GM12878 (cell line): ENCODE data around the gene GNG3. TPM values are rescaled to one million over a fixed set of nuclear protein-coding genes. Genes with fewer than 3 reads are reported as not detected.

Experiments
- CBFB ChIP-seq: IDR thresholded peaks from 2 replicates; pipeline ENCODE4 v1.6.1; 2016; ENCODE audit warnings: antibody characterized with exemption, low read depth
- CHD2 ChIP-seq: IDR thresholded peaks from 2 replicates; pipeline ENCODE4 v1.6.1; 2011; ENCODE audit warnings: low read depth, low read length, improper control_type of control experiment, borderline replicate concordance
- DPF2 ChIP-seq: fragments of 450-650 bp; IDR thresholded peaks from 2 replicates; pipeline ENCODE4 v1.6.1; 2017; ENCODE audit warnings: mild to moderate bottlenecking
- EED ChIP-seq: sonication (generic); IDR thresholded peaks from 2 replicates; pipeline ENCODE4 v1.6.1; 2016; ENCODE audit warnings: antibody characterized with exemption, low read depth
- FOXK2 ChIP-seq: fragments of 450-650 bp; IDR thresholded peaks from 2 replicates; pipeline ENCODE4 v1.6.1; 2017; ENCODE audit warnings: mild to moderate bottlenecking, moderate library complexity
- LARP7 ChIP-seq: fragments of 450-650 bp; IDR thresholded peaks from 2 replicates; pipeline ENCODE4 v1.6.1; 2017; ENCODE audit warnings: mild to moderate bottlenecking
- NFXL1 ChIP-seq: fragments of 450-650 bp; IDR thresholded peaks from 2 replicates; pipeline ENCODE4 v1.6.1; 2017; ENCODE audit warnings: antibody characterized with exemption, mild to moderate bottlenecking, borderline replicate concordance
- NFYB ChIP-seq: IDR thresholded peaks from 2 replicates; pipeline ENCODE4 v1.6.1; 2011; ENCODE audit warnings: low read depth, mild to moderate bottlenecking, low read length, improper control_type of control experiment, moderate library complexity; ENCODE audit not compliant: insufficient read depth
- NKRF ChIP-seq: fragments of 450-650 bp; conservative IDR thresholded peaks from 2 replicates; pipeline ENCODE4 v1.6.1; 2017; ENCODE audit warnings: mild to moderate bottlenecking, moderate library complexity
- PML ChIP-seq: IDR thresholded peaks from 2 replicates; pipeline ENCODE4 v1.6.1; 2012; ENCODE audit warnings: low read length, inconsistent platforms
- POLR2A ChIP-seq: IDR thresholded peaks from 2 replicates; pipeline ENCODE4 v1.6.1; 2011; ENCODE audit warnings: low read depth, mild to moderate bottlenecking, low read length
- POLR2AphosphoS5 ChIP-seq: IDR thresholded peaks from 2 replicates; pipeline ENCODE4 v1.6.1; 2011; ENCODE audit warnings: mild to moderate bottlenecking, low read length, inconsistent platforms
- SIN3A ChIP-seq: IDR thresholded peaks from 2 replicates; pipeline ENCODE4 v1.6.1; 2012; ENCODE audit warnings: low read depth, low read length, improper control_type of control experiment
- SIX5 ChIP-seq: IDR thresholded peaks from 2 replicates; pipeline ENCODE4 v1.6.1; 2011; ENCODE audit warnings: mild to moderate bottlenecking, low read depth, low read length, moderate library complexity; ENCODE audit not compliant: severe bottlenecking
- SKIL ChIP-seq: fragments of 450-650 bp; IDR thresholded peaks from 2 replicates; pipeline ENCODE4 v1.6.1; 2017; ENCODE audit warnings: mild to moderate bottlenecking, low read depth, inconsistent platforms; ENCODE audit not compliant: poor library complexity, severe bottlenecking
- SMARCA5 ChIP-seq: fragments of 450-650 bp; IDR thresholded peaks from 2 replicates; pipeline ENCODE4 v1.6.1; 2017; ENCODE audit warnings: mild to moderate bottlenecking
- SP1 ChIP-seq: IDR thresholded peaks from one replicate; pipeline ENCODE4 v1.6.1; 2011; ENCODE audit warnings: low read depth, low read length
- USF1 ChIP-seq: IDR thresholded peaks from 2 replicates; pipeline ENCODE4 v1.6.1; 2011; ENCODE audit warnings: borderline replicate concordance, low read depth, mild to moderate bottlenecking, moderate library complexity, mixed read lengths, low read length; ENCODE audit not compliant: insufficient read depth; ENCODE audit errors: extremely low read length
- ZBTB40 ChIP-seq: fragments of 450-650 bp; IDR thresholded peaks from 2 replicates; pipeline ENCODE4 v1.6.1; 2016; ENCODE audit warnings: mild to moderate bottlenecking, moderate library complexity, borderline replicate concordance
- ZNF622 ChIP-seq: fragments of 450-650 bp; IDR thresholded peaks from 2 replicates; pipeline ENCODE4 v1.6.1; 2017; ENCODE audit warnings: mild to moderate bottlenecking, inconsistent platforms
- ZZZ3 ChIP-seq: IDR thresholded peaks from 2 replicates; pipeline ENCODE4 v1.6.1; 2011; ENCODE audit warnings: low read depth; ENCODE audit not compliant: control insufficient read depth, insufficient read length
- polyA plus RNA-seq, 11 experiments: library from polyadenylated mRNA; depleted of rRNA in 4 of 11; unstranded in 6 of 11; stranded (reverse) in 5 of 11; fragments of >200 nt; fragmentation: Nextera tagmentation in 4 of 11; fragmentation: Illumina TruSeq in 1 of 11; extraction: Ambion mirVana in 4 of 11; extraction: Trizol in 1 of 11; gene quantifications; 1 replicate in 1 of 11; 2 replicates in 10 of 11; pipeline versions ENCODE4 v1.2.1 to v1.2.3, GENCODE V29; 2011 to 2016; ENCODE audit warnings: inconsistent platforms in 2 of 11, missing spikeins in 2 of 11, low read depth in 1 of 11
- total RNA-seq, 4 experiments: library from RNA; depleted of rRNA in 3 of 4; stranded (reverse); fragments of >200 nt in 3 of 4; fragmentation: Illumina TruSeq in 1 of 4; extraction: Trizol in 1 of 4; gene quantifications; 2 replicates each; pipeline versions ENCODE4 v1.2.1 to v1.2.3, GENCODE V29; 2013 to 2021

GNG3 gene
- total and polyA plus RNA-seq, 10 of the 15 experiments (the other 5 are each of a cell fraction or from before 2014, with no cell fraction given): 0.27 to 0.83 (median 0.57) TPM; not detected in 5

GRCh38 chr11:62753736-62754603 lies 46.5 kb downstream of the GNG3 start, which contains the start of gene ZBTB3 (continued):
- TF ChIP-seq ZBTB40 (peak; percentile 94), SP1 (peak; percentile 99), ZZZ3 (no peak), ZNF622 (no peak), CBFB (peak; percentile 51; the same call in 1 of the 2 replicates), PML (peak; percentile 98), SIN3A (peak; percentile 72; the same call in 1 of the 2 replicates), POLR2A (peak; percentile 85), SIX5 (peak; percentile 8), NKRF (peak; percentile 42; the same call in 1 of the 2 replicates), EED (0 out of 2 replicates have a peak, but pooled peaks have one; percentile 15), NFXL1 (no peak), FOXK2 (no peak), SKIL (peak; percentile 39), DPF2 (peak; percentile 64), CHD2 (peak; percentile 95), NFYB (peak; percentile 97), SMARCA5 (0 out of 2 replicates have a peak, but pooled peaks have one; percentile 7), LARP7 (peak; percentile 61), POLR2AphosphoS5 (peak; percentile 93), USF1 (no peak)
